Measurements from ENCODE around the gene PATL1. TPM values are rescaled to one million over a fixed set of nuclear protein-coding genes. Genes with fewer than 3 reads are reported as not detected.
"Not testable (repeated sequence)": the region's sequence is repeated elsewhere in the genome, so short reads cannot be mapped to it uniquely, and the experiment has no call there.

The PATL1 gene
- polyA plus RNA-seq, 1 of the 3 experiments (the other 2 are of a cell fraction), result 20.5 TPM

DNA sequence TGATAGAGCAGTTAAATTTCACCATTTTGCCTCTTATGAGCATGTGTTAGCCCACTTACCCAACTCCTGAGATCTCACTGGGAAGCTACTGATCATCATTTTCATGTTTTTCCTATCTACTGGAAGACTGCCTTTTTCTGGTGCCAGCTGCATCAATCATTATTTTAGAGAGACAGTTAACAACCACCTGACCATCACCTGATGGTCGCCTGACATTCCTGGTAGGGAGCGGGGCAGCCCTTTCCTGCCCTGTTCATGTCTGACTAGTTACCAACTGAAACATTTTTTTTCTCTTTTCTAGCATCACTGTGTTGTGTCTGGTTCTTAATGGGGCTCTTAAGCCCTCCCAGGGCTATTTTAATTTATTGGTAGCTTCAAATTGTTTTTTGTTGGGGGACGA, 20.2 kb upstream of the PATL1 start:
- H3K9ac ChIP-seq, result no peak overlapping the region
- no peaks in the 10 kb centered on the region for H3K79me2 ChIP-seq (ENCODE audit: insufficient read depth)
- H3K36me3 ChIP-seq (replicated peaks in 1 of 2; ENCODE audit: control insufficient read depth in 1 of 2, insufficient read depth in 2 of 2, low read length in 1 of 2), result no peaks in the 10 kb centered on the region
- no peaks in the 10 kb centered on the region for H4K20me1 ChIP-seq (ENCODE audit: insufficient read depth)
- H2AFZ ChIP-seq (ENCODE audit: low read depth), result no peak overlapping the region
- TF ChIP-seq YY1 (IDR thresholded peaks at IDR 0.05; ENCODE audit: low read depth), result no peak
- TF ChIP-seq, protein P1, sequence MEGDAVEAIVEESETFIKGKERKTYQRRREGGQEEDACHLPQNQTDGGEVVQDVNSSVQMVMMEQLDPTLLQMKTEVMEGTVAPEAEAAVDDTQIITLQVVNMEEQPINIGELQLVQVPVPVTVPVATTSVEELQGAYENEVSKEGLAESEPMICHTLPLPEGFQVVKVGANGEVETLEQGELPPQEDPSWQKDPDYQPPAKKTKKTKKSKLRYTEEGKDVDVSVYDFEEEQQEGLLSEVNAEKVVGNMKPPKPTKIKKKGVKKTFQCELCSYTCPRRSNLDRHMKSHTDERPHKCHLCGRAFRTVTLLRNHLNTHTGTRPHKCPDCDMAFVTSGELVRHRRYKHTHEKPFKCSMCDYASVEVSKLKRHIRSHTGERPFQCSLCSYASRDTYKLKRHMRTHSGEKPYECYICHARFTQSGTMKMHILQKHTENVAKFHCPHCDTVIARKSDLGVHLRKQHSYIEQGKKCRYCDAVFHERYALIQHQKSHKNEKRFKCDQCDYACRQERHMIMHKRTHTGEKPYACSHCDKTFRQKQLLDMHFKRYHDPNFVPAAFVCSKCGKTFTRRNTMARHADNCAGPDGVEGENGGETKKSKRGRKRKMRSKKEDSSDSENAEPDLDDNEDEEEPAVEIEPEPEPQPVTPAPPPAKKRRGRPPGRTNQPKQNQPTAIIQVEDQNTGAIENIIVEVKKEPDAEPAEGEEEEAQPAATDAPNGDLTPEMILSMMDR (IDR thresholded peaks at IDR 0.05), result no peak
- TF ChIP-seq FOXJ3 (CRISPR knock-in tag; IDR thresholded peaks at IDR 0.05), result no peak
- TF ChIP-seq RAD21 (IDR thresholded peaks at IDR 0.05; ENCODE audit: low read length), result no peak
- TF ChIP-seq MEF2A (IDR thresholded peaks at IDR 0.05; ENCODE audit: borderline replicate concordance, low read depth), result no peak
- TF ChIP-seq, protein P2, sequence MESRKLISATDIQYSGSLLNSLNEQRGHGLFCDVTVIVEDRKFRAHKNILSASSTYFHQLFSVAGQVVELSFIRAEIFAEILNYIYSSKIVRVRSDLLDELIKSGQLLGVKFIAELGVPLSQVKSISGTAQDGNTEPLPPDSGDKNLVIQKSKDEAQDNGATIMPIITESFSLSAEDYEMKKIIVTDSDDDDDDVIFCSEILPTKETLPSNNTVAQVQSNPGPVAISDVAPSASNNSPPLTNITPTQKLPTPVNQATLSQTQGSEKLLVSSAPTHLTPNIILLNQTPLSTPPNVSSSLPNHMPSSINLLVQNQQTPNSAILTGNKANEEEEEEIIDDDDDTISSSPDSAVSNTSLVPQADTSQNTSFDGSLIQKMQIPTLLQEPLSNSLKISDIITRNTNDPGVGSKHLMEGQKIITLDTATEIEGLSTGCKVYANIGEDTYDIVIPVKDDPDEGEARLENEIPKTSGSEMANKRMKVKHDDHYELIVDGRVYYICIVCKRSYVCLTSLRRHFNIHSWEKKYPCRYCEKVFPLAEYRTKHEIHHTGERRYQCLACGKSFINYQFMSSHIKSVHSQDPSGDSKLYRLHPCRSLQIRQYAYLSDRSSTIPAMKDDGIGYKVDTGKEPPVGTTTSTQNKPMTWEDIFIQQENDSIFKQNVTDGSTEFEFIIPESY (IDR thresholded peaks at IDR 0.05; ENCODE audit: borderline replicate concordance, low read depth), result no peak
- TF ChIP-seq SMC3 (IDR thresholded peaks at IDR 0.05; ENCODE audit: low read depth, low read length), result no peak
- TF ChIP-seq NRF1 (IDR thresholded peaks at IDR 0.05; ENCODE audit: low read depth, low read length), result no peak
- TF ChIP-seq FOXM1 (IDR thresholded peaks at IDR 0.05; ENCODE audit: low read depth), result no peak
- TF ChIP-seq, protein P3, sequence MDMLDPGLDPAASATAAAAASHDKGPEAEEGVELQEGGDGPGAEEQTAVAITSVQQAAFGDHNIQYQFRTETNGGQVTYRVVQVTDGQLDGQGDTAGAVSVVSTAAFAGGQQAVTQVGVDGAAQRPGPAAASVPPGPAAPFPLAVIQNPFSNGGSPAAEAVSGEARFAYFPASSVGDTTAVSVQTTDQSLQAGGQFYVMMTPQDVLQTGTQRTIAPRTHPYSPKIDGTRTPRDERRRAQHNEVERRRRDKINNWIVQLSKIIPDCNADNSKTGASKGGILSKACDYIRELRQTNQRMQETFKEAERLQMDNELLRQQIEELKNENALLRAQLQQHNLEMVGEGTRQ (IDR thresholded peaks at IDR 0.05; ENCODE audit: borderline replicate concordance, low read depth, low read length), result no peak
- TF ChIP-seq EZH2phosphoT487 (IDR thresholded peaks at IDR 0.05; ENCODE audit: borderline replicate concordance, low read depth), result no peak
- no peak for TF ChIP-seq GATA2 (CRISPR knock-in tag; IDR thresholded peaks at IDR 0.05)
- H3F3A ChIP-seq (replicated peaks; ENCODE audit: insufficient read depth), result no peaks in the 10 kb centered on the region
- H3K9me3 ChIP-seq, result peaks cover 9% of the 10 kb centered on the region; the same call in 1 of the 2 replicates
- H3K4me1 ChIP-seq (ENCODE audit: control insufficient read depth in 1 of 2, insufficient read depth in 2 of 2, low read depth in 1 of 2, low read length in 1 of 2), result no peaks in the 10 kb centered on the region
- WGBS (ENCODE audit: low lambda C conversion rate), result 33% methylated on average over 3 of the region's 3 CpGs
- ChIA-PET CTCF (interaction anchor here (1.6 kb wide), 1 partner anchor 12 kb away, joined by 6 read pairs; no protein-coding TSS in a partner anchor), POLR2A (interaction anchor here (0.6 kb wide), 1 partner anchor 1111 kb away, joined by 3 read pairs; no protein-coding TSS in a partner anchor)
- no peaks in the 10 kb centered on the region; the same call in 1 of the 2 replicates for H3K27me3 ChIP-seq (ENCODE audit: insufficient read depth)
- no peak overlapping the region for H3K4me3 ChIP-seq (ENCODE audit: low read depth in 2 of 2, low read length in 1 of 2)
- DNase-seq, result no peak
- H3K9me2 ChIP-seq, result no peaks in the 10 kb centered on the region
- H3K27ac ChIP-seq (ENCODE audit: low read depth in 2 of 2, low read length in 1 of 2), result no peak overlapping the region
- H3K4me2 ChIP-seq, result no peak overlapping the region

- CTCF ChIA-PET, result interaction anchor here (0.6 to 2.7 kb wide), 6 partner anchors 14 to 147 kb away, joined by 3 to 15 read pairs (median 4); no protein-coding TSS in a partner anchor
- H3K9me3 ChIP-seq; H2AFZ ChIP-seq (ENCODE audit: low read depth); H3K27ac ChIP-seq (ENCODE audit: low read depth in 2 of 2, low read length in 1 of 2); H3F3A ChIP-seq (replicated peaks; ENCODE audit: insufficient read depth); H3K4me3 ChIP-seq (ENCODE audit: low read depth in 2 of 2, low read length in 1 of 2); POLR2A ChIA-PET; H3K4me1 ChIP-seq (ENCODE audit: control insufficient read depth in 1 of 2, insufficient read depth in 2 of 2, low read depth in 1 of 2, low read length in 1 of 2); H3K27me3 ChIP-seq (ENCODE audit: insufficient read depth); DNase-seq; H3K79me2 ChIP-seq (ENCODE audit: insufficient read depth); H4K20me1 ChIP-seq (ENCODE audit: insufficient read depth); H3K36me3 ChIP-seq (replicated peaks in 1 of 2; ENCODE audit: control insufficient read depth in 1 of 2, insufficient read depth in 2 of 2, low read length in 1 of 2); H3K4me2 ChIP-seq; H3K9me2 ChIP-seq; H3K9ac ChIP-seq: not testable (repeated sequence)
- 50% methylated on average over 7 of the region's 7 CpGs for WGBS (ENCODE audit: low lambda C conversion rate)
Measured at GRCh38 chr11:59681260-59681725, 12.5 kb upstream of the PATL1 start.

Measured in SK-N-SH (cell line).